ENCODE data around the gene VRK2. TPM values are rescaled to one million over a fixed set of nuclear protein-coding genes. Genes with fewer than 3 reads are reported as not detected.

The VRK2 gene
- total RNA-seq, 1 experiment from 2014 or later, result 52.7 TPM

GRCh38 chr2:58130238-58130637 is 83.6 kb downstream of the VRK2 start:
- TF ChIP-seq CTCF (IDR thresholded peaks at IDR 0.05; ENCODE audit: unreplicated experiment), result no peak
- POLR2A ChIA-PET, result interaction anchor here (1.4 kb wide), 1 partner anchor 84 kb away, joined by 4 read pairs; the partner anchor contains the start of gene VRK2
- Mint-ChIP-seq H3K9me3 (ENCODE audit: unreplicated experiment) (no peaks in the 10 kb centered on the region), H3K27ac (ENCODE audit: low read depth, unreplicated experiment) (no peak overlapping the region), H3K4me3 (ENCODE audit: unreplicated experiment) (no peak overlapping the region), H3K36me3 (ENCODE audit: insufficient read depth, unreplicated experiment) (peaks cover 21% of the 10 kb centered on the region), H3K27me3 (ENCODE audit: insufficient read depth, unreplicated experiment) (no peaks in the 10 kb centered on the region), H3K4me1 (ENCODE audit: insufficient read depth, unreplicated experiment) (peaks cover 15% of the 10 kb centered on the region)
- intact Hi-C loops (cut with micrococcal nuclease), result loop anchor here (2.0 kb wide), 1 partner anchor 319 kb away; no protein-coding TSS in a partner anchor
- CTCF ChIA-PET, result interaction anchor here (0.6 to 0.7 kb wide), 2 partner anchors 317 to 550 kb away, joined by 3 read pairs; no protein-coding TSS in a partner anchor
- DNase-seq (ENCODE audit: unreplicated experiment), result no peak
- BruUV-seq (replicated peaks), result no TSS peak

GRCh38 chr2:58131191-58132011 is 84.8 kb downstream of the VRK2 start:
- TF ChIP-seq CTCF (IDR thresholded peaks at IDR 0.05; ENCODE audit: unreplicated experiment), result peak; percentile 13
- POLR2A ChIA-PET, result interaction anchor here (0.7 to 1.0 kb wide), 3 partner anchors 12 to 270 kb away, joined by 3 to 6 read pairs (median 3); partner anchors contain the start of gene VRK2
- no TSS peak for BruUV-seq (replicated peaks)
- Mint-ChIP-seq H3K27ac (ENCODE audit: low read depth, unreplicated experiment) (peak overlapping the region; percentile 66), H3K9me3 (ENCODE audit: unreplicated experiment) (no peaks in the 10 kb centered on the region), H3K4me3 (ENCODE audit: unreplicated experiment) (no peak overlapping the region), H3K36me3 (ENCODE audit: insufficient read depth, unreplicated experiment) (peaks cover 26% of the 10 kb centered on the region), H3K27me3 (ENCODE audit: insufficient read depth, unreplicated experiment) (no peaks in the 10 kb centered on the region), H3K4me1 (ENCODE audit: insufficient read depth, unreplicated experiment) (peaks cover 15% of the 10 kb centered on the region)
- intact Hi-C loops (cut with micrococcal nuclease), result loop anchor here (1.0 to 2.0 kb wide), 2 partner anchors 225 to 317 kb away; no protein-coding TSS in a partner anchor
- CTCF ChIA-PET, result interaction anchor here (0.5 to 1.8 kb wide), 9 partner anchors 11 to 606 kb away, joined by 3 to 8 read pairs (median 4); no protein-coding TSS in a partner anchor
- DNase-seq (ENCODE audit: unreplicated experiment), result no peak

- ChIA-PET POLR2A (no interaction called here), CTCF (no interaction called here)
- Mint-ChIP-seq H3K9me3 (ENCODE audit: unreplicated experiment) (no peaks in the 10 kb centered on the region), H3K4me3 (ENCODE audit: unreplicated experiment) (no peak overlapping the region), H3K4me1 (ENCODE audit: insufficient read depth, unreplicated experiment) (peaks cover 15% of the 10 kb centered on the region), H3K27me3 (ENCODE audit: insufficient read depth, unreplicated experiment) (no peaks in the 10 kb centered on the region), H3K27ac (ENCODE audit: low read depth, unreplicated experiment) (peak overlapping the region; percentile 49), H3K36me3 (ENCODE audit: insufficient read depth, unreplicated experiment) (peaks cover 33% of the 10 kb centered on the region)
- BruUV-seq (replicated peaks), result no TSS peak
- TF ChIP-seq CTCF (IDR thresholded peaks at IDR 0.05; ENCODE audit: unreplicated experiment), result no peak
- intact Hi-C loops (cut with micrococcal nuclease), result no loop called here
- no peak for DNase-seq (ENCODE audit: unreplicated experiment)
Observed at GRCh38 chr2:58133395-58133794, 86.8 kb downstream of the VRK2 start.

GRCh38 chr2:58135861-58136260 is 89.3 kb downstream of the VRK2 start:
- H3K9me3 Mint-ChIP-seq (ENCODE audit: unreplicated experiment), result no peaks in the 10 kb centered on the region
- peaks cover 36% of the 10 kb centered on the region for H3K36me3 Mint-ChIP-seq (ENCODE audit: insufficient read depth, unreplicated experiment)
- H3K27me3 Mint-ChIP-seq (ENCODE audit: insufficient read depth, unreplicated experiment), result no peaks in the 10 kb centered on the region
- DNase-seq (ENCODE audit: unreplicated experiment), result no peak
- ChIA-PET POLR2A (no interaction called here), CTCF (interaction anchor here (0.6 kb wide), 1 partner anchor 24 kb away, joined by 3 read pairs; no protein-coding TSS in a partner anchor)
- intact Hi-C loops (cut with micrococcal nuclease), result no loop called here
- TF ChIP-seq CTCF (IDR thresholded peaks at IDR 0.05; ENCODE audit: unreplicated experiment), result no peak
- H3K27ac Mint-ChIP-seq (ENCODE audit: low read depth, unreplicated experiment), result no peak overlapping the region
- no peak overlapping the region for H3K4me3 Mint-ChIP-seq (ENCODE audit: unreplicated experiment)
- BruUV-seq (replicated peaks), result no TSS peak
- peaks cover 15% of the 10 kb centered on the region for H3K4me1 Mint-ChIP-seq (ENCODE audit: insufficient read depth, unreplicated experiment)
